Kidney capillary endothelial cell (primary cell): ENCODE data around the gene LIN52.

Experiments
- DNase-seq: peaks from one replicate; pipeline ENCODE4 v3.0.0-alpha.2; 2018; ENCODE audit warnings: low spot score

LIN52 gene

GRCh38 chr14:74237441-74237840, 152.7 kb downstream of the LIN52 start:
- DNase-seq, result no peak

GRCh38 chr14:74238974-74239847, 154.5 kb downstream of the LIN52 start, which contains the start of gene VSX2:
Gene VSX2, plus strand, starts transcription at chr14:74239449. Its CDS starts 113 bp downstream, at chr14:74239562.
- DNase-seq, result no peak

GRCh38 chr14:74239848-74240793, 155.4 kb downstream of the LIN52 start:
- DNase-seq, result no peak

- no peak for DNase-seq
Observed at GRCh38 chr14:74240794-74241651, 156.3 kb downstream of the LIN52 start.

GRCh38 chr14:74241652-74242017, 156.9 kb downstream of the LIN52 start:
- no peak for DNase-seq

GRCh38 chr14:74242021-74242779, 157.4 kb downstream of the LIN52 start:
- no peak for DNase-seq

GRCh38 chr14:74242780-74243042, 158.0 kb downstream of the LIN52 start:
- DNase-seq, result no peak

GRCh38 chr14:74243051-74243450, 158.3 kb downstream of the LIN52 start:
- DNase-seq, result no peak

GRCh38 chr14:74244115-74244514, 159.4 kb downstream of the LIN52 start:
- no peak for DNase-seq

- DNase-seq, result no peak
Observed at GRCh38 chr14:74245292-74245691, 160.5 kb downstream of the LIN52 start.

GRCh38 chr14:74246542-74246941, 161.8 kb downstream of the LIN52 start:
- no peak for DNase-seq

- DNase-seq, result no peak
Observed at GRCh38 chr14:74248017-74248416, 163.3 kb downstream of the LIN52 start.

- DNase-seq, result no peak
Observed at GRCh38 chr14:74249433-74250375, 164.9 kb downstream of the LIN52 start.
